Melanocyte of skin (primary cell): Measurements from ENCODE around the gene AKT1S1. TPM values are rescaled to one million over a fixed set of nuclear protein-coding genes. Genes with fewer than 3 reads are reported as not detected.

Source experiments
- small RNA-seq, 2 donors: library from RNA; depleted of rRNA; stranded (forward); fragments of <200 nt; gene quantifications; one replicate each; pipeline ENCODE3, GENCODE V24; 2012
- total RNA-seq, 2 donors: library from RNA; depleted of rRNA; stranded (reverse); fragments of >200 nt; gene quantifications; 2 replicates each; pipeline ENCODE4 v1.2.3, GENCODE V29; 2012

The AKT1S1 gene
- total RNA-seq, result 1 to 10 TPM; 8.3 to 10.0 TPM

DNA sequence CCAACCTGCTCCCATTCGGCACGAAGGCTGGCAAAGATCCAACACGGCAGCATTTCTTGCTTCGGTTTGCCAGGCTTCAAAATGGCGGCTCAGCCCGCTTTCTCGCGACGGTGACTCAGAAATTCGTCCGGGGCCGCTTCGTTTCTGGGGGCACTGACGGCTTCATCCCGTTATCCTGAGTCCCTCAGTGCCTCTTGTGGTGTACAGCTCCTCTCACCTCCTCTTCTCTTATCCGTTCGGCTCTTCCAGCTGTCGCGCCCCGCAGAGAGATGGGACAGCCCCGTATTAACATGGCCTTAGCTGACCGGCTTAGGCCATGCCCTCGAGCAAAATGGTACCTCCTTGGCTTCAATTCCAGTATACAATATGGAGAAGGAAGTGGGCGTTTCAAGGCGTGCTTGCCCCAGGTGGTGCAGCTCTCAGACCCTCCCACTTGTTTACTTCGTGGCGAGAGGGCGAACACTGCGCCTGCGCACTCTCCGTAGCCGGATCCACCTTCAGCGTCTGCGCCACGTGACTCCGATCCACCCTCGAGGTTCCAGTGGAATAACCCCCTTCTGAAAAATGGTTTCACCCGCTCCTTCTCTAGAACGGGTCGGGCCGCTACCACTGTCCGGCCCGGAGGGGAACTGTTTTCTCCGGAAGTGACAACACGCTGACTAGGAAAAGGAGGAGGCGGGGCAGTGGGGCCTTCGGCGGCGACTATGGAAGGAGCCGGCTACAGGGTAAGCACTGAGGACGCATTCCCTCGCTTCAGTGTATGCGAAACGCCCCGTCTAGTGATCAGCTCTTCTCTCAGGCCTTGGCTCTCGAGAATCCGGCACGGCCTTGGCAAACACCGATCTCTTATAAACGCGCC lies at the start of gene AKT1S1, which contains the start of gene TBC1D17:
AKT1S1 (minus strand) TSS at position 336 of the 859 bp plus-strand sequence. CDS start 4,060 bp downstream, outside the sequence.
TBC1D17 (plus strand) TSS at position 683 of the 859 bp plus-strand sequence; CDS start at position 705, 22 bp downstream.

DNA sequence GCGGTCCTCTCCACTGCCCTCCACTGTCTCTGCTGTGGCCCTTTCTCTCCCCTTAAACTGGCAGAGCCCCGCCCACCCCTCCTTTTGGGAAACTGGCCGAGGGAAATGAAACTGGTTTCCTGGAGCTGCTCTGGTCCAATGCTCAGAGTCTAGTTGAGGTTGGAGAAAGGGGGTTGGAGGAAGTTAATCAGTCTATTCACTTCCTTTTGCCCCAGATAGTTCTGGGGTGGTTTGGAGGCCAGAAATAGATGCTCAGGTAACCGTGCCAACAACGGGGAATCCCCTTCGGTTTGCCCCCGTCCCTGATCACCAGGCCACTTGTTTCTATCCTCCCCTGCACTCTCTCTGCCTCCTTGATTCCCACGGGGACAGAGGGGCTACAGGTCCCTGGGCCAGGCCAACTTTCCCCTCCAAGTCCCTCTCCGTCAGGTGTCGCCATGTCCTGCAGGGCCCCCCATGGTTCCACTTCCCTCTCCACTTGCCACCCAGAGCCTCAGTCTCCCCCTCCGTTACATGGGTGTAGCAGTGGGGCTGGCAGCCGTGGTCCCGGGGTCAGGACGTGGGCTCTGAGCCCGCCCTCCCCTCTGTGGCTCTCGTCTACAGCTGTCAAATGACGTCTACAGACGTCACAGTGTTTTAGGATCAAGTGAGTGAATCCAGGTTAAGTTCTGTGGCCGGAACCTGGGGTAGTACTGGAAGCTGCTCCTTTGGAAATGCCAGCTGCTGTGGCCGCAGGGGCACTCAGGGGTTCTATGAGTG lies 19.9 kb upstream of the AKT1S1 start, which contains the start of gene IL4I1:
IL4I1 (minus strand) TSS at position 25 of the 759 bp plus-strand sequence. CDS start 727 bp downstream, outside the sequence.

GRCh38 chr19:49866933-49867782 lies 10.0 kb downstream of the AKT1S1 start, which contains the start of gene PNKP:
PNKP (minus strand) TSS chr19:49867576; CDS start chr19:49867204, 372 bp downstream.

DNA sequence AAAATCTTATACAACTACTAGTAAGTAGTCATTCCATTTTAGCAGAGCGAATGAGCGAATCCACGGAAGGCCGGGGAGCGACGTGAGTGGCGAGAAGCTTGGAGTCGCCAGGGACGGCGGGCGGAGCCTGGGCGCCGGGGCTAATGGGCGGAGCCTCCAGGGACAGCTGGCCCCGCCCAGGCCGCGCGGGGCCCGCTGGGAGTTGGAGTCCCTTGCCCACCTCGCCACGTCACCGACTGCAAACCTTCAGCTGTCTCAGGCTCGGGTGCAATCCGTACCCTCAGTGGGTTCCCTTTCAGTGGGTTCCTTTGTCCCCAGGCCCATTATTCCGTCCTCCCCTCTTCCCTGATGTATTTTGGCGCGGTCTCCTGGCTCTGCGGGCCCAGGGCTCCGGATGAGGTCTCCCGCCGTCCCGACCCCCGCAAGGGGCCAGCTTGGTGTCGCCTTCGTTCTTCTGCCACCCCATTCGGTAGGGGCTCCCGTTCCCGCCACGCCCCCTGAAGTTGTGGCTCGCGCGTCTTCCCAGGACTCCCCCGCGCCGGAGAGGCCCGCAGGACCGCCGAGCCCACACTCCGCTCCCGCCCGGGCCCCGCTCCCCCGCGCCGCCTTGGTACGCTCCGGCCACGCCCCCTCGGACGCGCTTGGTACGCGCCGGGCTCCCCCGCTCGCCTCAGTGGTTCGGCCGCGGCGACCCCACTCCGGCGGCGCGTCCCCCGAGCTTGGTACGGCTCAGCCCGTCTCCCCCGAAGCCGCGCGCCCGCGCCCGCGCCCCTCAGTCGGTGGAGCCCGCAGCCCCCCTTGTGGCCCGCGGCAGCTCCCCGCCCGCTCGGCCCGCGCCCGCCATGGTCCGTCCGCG lies 26.4 kb downstream of the AKT1S1 start, which contains the start of gene PTOV1:
PTOV1 (plus strand) TSS at position 673 of the 856 bp plus-strand sequence.

Small RNA genes lying within 50 kb of the gene (small RNA-seq; reads per million reads assigned to genes)
- gene MIR4749, result 0 reads per million in 2 donors

Other genes starting within 250 kb of the AKT1S1 start
- 10 to 100 TPM; 11.0 to 11.3 TPM for gene RRAS, start 237.2 kb downstream of the AKT1S1 start, total RNA-seq
- gene SCAF1, start 235.1 kb downstream of the AKT1S1 start, total RNA-seq, result 10 to 100 TPM; 18.6 to 19.3 TPM
- gene IRF3, start 211.5 kb downstream of the AKT1S1 start, total RNA-seq, result 10 to 100 TPM; 24.8 to 55.6 TPM
- gene BCL2L12, start 211.4 kb downstream of the AKT1S1 start, total RNA-seq, result 10 to 100 TPM in 1 of 2 donors, 1 to 10 TPM in 1; 3.1 to 14.0 TPM
- gene PRMT1, start 200.1 kb downstream of the AKT1S1 start, total RNA-seq, result 100 to 1,000 TPM; 195 to 414 TPM
- under 1 TPM; 0.34 to 1.00 TPM for gene ADM5, start 187.8 kb downstream of the AKT1S1 start, total RNA-seq
- 1 to 10 TPM; 2.7 to 4.8 TPM for gene CPT1C, start 186.2 kb downstream of the AKT1S1 start, total RNA-seq
- gene TSKS, start 114.0 kb downstream of the AKT1S1 start, total RNA-seq, result not detected
- gene AP2A1, start 110.4 kb downstream of the AKT1S1 start, total RNA-seq, result 10 to 100 TPM; 65.7 to 71.6 TPM
- 10 to 100 TPM; 21.7 to 28.3 TPM for gene FUZ, start 64.1 kb downstream of the AKT1S1 start, total RNA-seq
- gene MED25, start 59.1 kb downstream of the AKT1S1 start, total RNA-seq, result 10 to 100 TPM; 16.9 to 19.0 TPM
- gene PTOV1, start 26.2 kb downstream of the AKT1S1 start, total RNA-seq, result 10 to 100 TPM; 37.3 to 44.0 TPM
- 10 to 100 TPM; 44.3 to 45.1 TPM for gene PNKP, start 9.8 kb downstream of the AKT1S1 start, total RNA-seq
- gene TBC1D17, start 347 bp upstream of the AKT1S1 start, total RNA-seq, result 10 to 100 TPM; 11.0 to 18.6 TPM
- under 1 TPM; under 0.01 to 1.00 TPM for gene IL4I1, start 19.5 kb upstream of the AKT1S1 start, total RNA-seq
- gene ATF5, start 51.9 kb upstream of the AKT1S1 start, total RNA-seq, result 1 to 10 TPM; 6.7 to 8.6 TPM
- gene NUP62, start 52.1 kb upstream of the AKT1S1 start, total RNA-seq, result 10 to 100 TPM; 37.5 to 65.3 TPM
- not detected for gene SIGLEC11, start 83.8 kb upstream of the AKT1S1 start, total RNA-seq
- 10 to 100 TPM; 29.3 to 37.5 TPM for gene VRK3, start 148.0 kb upstream of the AKT1S1 start, total RNA-seq
- 1 to 10 TPM; 5.5 to 8.7 TPM for gene ZNF473, start 148.7 kb upstream of the AKT1S1 start, total RNA-seq